NCI-H2029 treated with DMSO at 0.1 percent for 48 hours (cell line): ENCODE data around the gene CAMK2A.

Source experiments
- DNase-seq: peaks from one replicate; lab custom pipeline; 2025; lab: John Stamatoyannopoulos, UW

Gene CAMK2A

GRCh38 chr5:150211156-150212030, 78.2 kb downstream of the CAMK2A start:
- no peak for DNase-seq

GRCh38 chr5:150210644-150211043, 78.9 kb downstream of the CAMK2A start:
- DNase-seq = no peak

DNA sequence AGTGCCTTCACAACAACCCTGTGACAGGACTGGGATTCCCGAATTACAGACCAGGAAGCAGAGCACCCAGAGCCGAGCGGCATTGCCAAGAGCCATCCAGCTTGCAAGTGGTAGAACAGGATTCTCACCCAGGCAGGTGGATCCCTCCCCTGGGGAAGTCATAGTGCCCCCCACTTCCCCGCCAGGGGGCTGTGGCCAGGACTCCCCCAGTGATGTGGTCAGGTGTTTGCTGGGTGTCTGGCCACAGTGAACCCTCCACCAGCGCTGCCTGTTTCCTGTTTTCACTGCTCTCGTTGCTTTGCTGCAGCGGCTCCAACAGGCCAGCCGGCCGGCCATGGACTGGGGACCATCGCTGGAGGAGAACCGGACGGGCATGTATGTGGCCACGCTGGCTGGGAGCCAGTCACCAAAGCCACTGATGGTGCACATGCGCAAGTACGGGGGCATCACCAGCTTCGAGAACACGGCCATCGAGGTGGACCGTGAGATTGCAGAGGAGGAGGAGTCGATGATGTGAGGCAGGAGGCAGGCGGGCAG, 80.4 kb downstream of the CAMK2A start:
- no peak for DNase-seq

DNA sequence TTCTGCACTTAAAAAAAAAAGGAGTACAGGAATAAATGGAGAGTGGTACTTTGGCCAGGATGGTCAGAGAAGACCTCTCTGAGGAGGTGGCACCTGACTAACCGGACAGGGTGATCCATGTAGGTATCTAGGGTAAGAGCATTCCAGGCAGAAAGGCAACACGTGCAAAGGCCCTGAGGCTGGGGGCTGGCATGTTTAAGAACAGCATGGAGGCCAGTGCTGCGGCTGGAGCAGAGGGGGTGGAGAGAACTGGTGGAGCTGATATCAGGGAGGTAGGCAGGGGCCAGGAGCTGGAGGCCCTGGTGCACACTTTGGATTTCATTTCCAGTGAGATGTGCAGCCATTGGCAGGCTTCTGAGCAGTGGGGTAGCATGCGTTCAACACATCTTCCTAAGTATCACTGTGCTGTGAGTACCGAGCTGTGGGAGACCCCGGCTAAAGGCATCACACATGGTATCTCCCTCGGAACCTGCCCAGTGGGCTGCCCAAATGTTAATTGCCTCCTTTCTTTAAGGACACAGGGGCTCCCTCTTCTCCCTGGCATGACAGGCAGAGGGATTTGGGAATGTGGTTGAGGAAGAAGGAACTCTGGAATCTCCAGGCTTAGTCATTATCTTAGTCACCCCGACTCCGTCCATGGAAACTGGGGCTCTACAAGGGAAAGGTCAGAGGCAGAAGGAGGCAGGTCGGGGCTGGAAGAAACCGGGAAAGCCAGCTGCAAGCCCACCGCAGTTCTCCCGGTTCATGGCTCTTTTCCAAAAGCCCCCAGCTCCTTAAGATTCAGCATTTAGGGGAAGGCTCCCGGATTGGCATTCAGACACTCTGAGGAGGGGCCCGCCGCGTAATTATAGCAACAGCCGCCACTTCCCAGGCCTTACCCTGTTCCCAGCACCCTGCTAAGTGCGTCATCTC, 81.1 kb downstream of the CAMK2A start:
- DNase-seq = no peak

- no peak for DNase-seq
Measured at GRCh38 chr5:150206779-150207115, 82.8 kb downstream of the CAMK2A start.

DNA sequence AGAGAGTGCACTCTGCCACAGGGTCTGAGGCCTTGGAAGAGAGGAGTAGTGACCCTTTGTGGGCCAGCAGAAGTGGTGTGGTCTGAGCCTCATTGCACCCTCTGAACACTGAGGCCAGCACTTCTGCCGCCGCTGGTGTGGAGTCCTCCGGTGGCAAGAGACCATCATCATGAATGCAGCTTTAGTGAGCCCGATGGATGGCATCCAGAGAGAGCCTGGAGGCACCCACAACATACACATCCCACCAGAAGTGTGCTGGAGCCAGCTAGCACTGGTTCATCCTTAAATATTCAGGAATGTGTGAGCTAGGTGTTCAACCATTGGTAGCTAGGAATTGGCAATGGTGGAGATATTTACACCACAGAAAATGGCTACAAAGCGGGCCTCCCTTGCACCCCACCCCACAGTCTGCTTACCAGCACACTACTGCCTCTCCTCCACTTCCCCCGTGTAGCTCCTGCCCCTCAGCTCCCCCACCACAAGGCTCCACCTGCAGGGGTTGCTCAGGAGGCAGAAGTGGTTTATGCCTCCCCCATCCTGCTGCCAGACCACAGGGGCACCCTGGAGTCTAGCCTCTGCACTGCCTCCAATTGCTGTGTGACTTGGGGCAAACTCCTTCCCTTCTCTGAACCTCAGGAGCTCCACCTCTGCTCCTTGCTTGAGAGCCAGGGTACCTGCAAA, 83.3 kb downstream of the CAMK2A start:
- no peak for DNase-seq

- DNase-seq = no peak
Measured at GRCh38 chr5:150204590-150204960, 85.0 kb downstream of the CAMK2A start.

GRCh38 chr5:150203832-150204589, 85.6 kb downstream of the CAMK2A start:
- DNase-seq = no peak

DNA sequence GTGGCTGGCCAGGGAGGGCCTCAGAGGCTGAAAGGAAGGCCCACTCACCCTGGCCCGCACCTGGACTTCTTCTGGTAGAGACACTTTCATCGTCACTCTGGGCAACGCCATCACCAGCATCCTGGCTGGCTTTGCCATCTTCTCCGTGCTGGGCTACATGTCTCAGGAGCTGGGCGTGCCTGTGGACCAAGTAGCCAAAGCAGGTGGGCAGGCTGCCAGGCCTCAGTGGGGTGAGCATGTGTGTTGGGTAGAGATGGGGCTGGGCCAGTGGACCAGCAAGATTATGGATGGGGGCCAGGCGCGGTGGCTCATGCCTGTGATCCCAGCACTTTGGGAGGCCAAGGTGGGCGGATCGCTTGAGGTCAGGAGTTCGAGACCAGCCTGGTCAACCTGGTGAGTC, 87.1 kb downstream of the CAMK2A start:
- no peak for DNase-seq

- DNase-seq = no peak
Measured at GRCh38 chr5:150197476-150197875, 92.1 kb downstream of the CAMK2A start.

DNA sequence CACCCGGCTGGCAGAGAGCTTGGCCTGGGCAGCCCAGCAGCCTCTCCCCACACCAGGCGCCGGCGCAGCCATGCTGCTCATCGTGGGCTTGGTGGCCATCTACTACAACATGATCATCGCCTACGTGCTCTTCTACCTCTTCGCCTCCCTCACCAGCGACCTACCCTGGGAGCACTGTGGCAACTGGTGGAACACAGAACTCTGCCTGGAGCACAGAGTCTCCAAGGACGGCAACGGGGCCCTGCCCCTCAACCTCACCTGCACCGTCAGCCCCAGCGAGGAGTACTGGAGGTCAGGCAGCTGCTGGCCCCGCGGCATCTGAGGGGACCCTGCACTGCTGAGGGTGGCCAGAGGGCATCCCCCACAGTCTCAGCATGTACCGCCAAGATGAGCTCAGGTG, 92.6 kb downstream of the CAMK2A start:
- DNase-seq = no peak

GRCh38 chr5:150196514-150196913, 93.1 kb downstream of the CAMK2A start:
- DNase-seq = no peak

DNA sequence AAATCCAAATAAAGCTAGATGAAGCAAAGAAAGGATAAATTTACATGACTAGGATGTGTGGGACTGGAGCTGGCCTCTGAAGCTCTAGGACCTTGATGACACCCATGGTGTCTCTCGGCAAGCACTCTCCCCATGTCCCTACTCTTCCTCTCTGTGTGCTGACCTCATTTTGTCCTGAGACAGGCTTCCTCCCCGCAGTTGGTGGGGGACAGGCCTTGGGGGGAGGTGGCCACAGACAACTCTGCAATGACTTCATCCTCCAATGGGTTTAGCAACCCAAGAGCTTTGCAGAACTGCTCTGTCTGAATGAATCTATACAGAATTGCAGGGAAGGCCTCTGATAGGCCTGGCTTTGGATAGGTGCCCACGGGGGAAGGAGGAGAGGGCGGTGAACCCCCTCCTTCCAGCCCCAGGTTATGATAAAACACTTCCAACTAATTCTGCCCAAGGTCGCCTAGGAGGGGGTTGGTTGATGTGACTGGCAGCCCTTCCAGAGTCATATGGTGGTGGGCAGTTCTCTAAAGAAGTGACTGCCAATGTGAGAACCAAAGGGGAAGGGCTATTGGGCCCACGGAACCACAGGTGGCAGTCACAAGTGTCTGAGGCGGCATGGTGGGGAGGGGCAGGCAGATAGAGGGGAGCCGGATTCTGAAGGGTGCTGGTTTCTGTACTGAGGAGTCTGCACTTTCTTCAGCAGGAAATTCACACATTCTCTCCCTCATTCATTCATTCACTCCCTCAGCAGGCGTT, 93.7 kb downstream of the CAMK2A start:
- no peak for DNase-seq

GRCh38 chr5:150192462-150192861, 97.1 kb downstream of the CAMK2A start:
- DNase-seq = no peak

DNA sequence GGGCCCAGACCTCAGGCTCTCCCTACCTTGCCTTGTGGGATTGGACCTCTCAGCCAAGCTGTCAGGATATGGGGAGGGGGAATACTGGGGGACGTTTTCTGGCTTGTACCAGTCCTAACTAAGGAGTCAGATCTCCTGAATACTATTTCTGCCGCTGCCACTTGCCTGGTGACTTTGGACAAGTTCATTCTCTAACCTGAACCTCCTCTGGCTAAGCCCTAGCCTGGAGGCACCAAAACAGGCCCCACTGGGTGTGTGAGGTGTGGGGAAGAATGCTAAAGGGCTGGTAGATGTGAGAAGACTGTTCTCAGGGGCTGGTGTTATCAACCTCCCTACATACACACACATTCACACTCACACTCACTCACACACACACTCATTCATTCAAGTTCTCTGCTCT, 98.6 kb downstream of the CAMK2A start:
- DNase-seq = no peak

DNA sequence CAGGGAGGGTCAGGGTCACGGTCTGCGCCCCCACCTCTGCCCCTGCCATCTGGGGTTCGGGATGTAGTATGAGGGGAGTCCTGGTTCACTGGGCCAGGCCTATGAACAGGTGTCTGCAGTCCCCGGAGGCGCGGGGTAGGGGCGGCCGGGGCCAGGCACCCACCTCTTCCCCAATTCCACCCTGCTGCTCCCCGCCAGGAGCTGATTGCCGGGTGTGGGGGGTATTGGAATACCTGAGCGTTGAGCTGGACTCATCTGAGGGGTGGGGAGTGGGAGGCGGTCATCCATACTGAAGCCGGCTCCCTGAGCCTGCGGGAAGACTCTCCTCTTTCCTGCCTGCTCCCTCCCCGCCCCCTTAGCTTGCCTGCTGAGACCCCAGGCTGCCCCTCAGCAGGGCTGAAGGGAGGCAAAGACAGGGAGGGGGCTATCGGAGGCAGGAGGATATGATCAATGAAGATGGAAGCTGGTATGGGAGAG, 99.0 kb downstream of the CAMK2A start:
- DNase-seq = no peak

DNA sequence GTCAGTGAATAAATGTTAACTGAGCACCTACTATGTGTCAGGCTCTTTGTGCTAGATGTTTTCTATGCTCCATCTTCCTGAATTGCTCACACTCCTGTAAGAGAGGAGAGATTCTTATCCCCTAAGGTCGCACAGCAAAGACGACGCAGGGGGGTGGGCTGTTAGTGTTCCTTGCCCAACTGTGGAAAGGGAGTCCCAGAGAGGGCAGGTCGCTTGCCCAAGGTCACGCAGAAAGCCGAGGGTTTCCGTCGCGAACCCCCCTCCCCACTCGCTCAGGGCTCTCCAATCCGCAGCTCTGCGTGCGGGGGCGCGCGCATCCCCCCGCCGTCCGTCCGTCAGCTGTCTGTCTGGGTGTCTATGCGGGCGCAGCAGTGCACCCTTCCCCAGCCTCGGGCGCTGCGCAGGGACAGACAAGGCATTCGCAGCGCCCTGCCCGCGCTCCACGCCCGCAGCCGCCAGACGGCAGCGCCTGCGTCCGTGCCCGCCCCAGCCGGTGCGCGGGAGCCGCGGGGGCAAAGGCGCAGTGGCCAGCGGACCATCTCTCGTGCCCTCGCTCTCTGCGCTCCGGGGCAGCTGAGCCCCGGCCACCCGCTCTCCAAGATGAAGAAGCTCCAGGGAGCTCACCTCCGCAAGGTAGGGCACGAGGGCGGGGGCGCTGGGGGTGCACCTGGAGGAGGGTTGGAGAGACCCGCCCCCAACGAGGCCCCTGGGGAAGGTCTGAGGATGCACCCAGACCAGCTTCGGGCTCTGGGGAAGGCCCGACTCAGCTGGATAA, 99.7 kb downstream of the CAMK2A start, which contains the start of gene SLC6A7:
SLC6A7 (plus strand) TSS at position 335 of the 775 bp plus-strand sequence; CDS start at position 601, 266 bp downstream.
- no peak for DNase-seq

DNA sequence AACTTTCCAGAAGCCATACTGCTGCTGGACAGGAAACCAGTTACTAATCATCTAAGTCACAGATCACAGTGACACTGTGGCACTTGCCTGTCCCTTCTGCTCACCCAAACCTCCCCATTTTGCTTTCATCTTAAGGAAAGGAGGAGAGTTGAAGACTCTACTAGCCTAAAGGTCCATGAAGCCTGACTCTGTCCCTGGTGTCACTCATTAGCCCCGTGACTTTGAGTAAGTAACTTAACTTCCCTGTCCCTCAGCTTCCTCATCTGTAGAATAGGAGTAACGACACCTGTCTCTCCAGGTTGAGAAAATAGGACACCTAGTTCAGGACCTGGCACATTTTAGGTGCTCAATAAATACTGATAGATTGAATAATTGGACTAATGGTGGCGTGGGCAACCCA, 100.2 kb downstream of the CAMK2A start:
- no peak for DNase-seq

- DNase-seq = no peak
Measured at GRCh38 chr5:150188146-150188842, 101.3 kb downstream of the CAMK2A start.
